T-helper 2 cell (primary cell): ENCODE measurements around the gene OPTC.

ENCODE experiments used
- DNase-seq, 5 experiments: peaks; one replicate each; pipeline versions ENCODE4 v3.0.0 to v3.0.0-alpha.2; 2012 to 2022

Gene OPTC

GRCh38 chr1:203518541-203518940 is 24.6 kb downstream of the OPTC start:
- DNase-seq = no peak

GRCh38 chr1:203519053-203519840 is 25.3 kb downstream of the OPTC start:
- no peak for DNase-seq

- no peak for DNase-seq
Observed at GRCh38 chr1:203519896-203520295, 25.9 kb downstream of the OPTC start.

- DNase-seq = no peak
Observed at GRCh38 chr1:203520315-203520714, 26.4 kb downstream of the OPTC start.

- DNase-seq = no peak
Observed at GRCh38 chr1:203521074-203521794, 27.3 kb downstream of the OPTC start.

- no peak for DNase-seq
Observed at GRCh38 chr1:203521812-203522211, 27.9 kb downstream of the OPTC start.

GRCh38 chr1:203522237-203522636 is 28.3 kb downstream of the OPTC start:
- no peak for DNase-seq

GRCh38 chr1:203523667-203524066 is 29.7 kb downstream of the OPTC start:
- DNase-seq = no peak

GRCh38 chr1:203524152-203524551 is 30.2 kb downstream of the OPTC start:
- DNase-seq = no peak

GRCh38 chr1:203524824-203525223 is 30.9 kb downstream of the OPTC start:
- DNase-seq = no peak

GRCh38 chr1:203525685-203526084 is 31.7 kb downstream of the OPTC start:
- DNase-seq = no peak

GRCh38 chr1:203526130-203526529 is 32.2 kb downstream of the OPTC start:
- DNase-seq = no peak

- DNase-seq = no peak
Observed at GRCh38 chr1:203526572-203526971, 32.6 kb downstream of the OPTC start.

GRCh38 chr1:203527013-203527412 is 33.1 kb downstream of the OPTC start:
- DNase-seq = no peak

- no peak for DNase-seq
Observed at GRCh38 chr1:203528063-203528462, 34.1 kb downstream of the OPTC start.

- DNase-seq = no peak
Observed at GRCh38 chr1:203528976-203529835, 35.3 kb downstream of the OPTC start.

GRCh38 chr1:203531063-203531462 is 37.1 kb downstream of the OPTC start:
- DNase-seq = no peak

GRCh38 chr1:203534012-203534411 is 40.1 kb downstream of the OPTC start:
- no peak for DNase-seq

GRCh38 chr1:203534526-203534925 is 40.6 kb downstream of the OPTC start:
- DNase-seq = no peak

- DNase-seq = no peak
Observed at GRCh38 chr1:203536575-203536974, 42.6 kb downstream of the OPTC start.

- no peak for DNase-seq
Observed at GRCh38 chr1:203536980-203537455, 43.1 kb downstream of the OPTC start.

- peak in 1 of 5 experiments; percentile 32 for DNase-seq
Observed at GRCh38 chr1:203537806-203538464, 44.0 kb downstream of the OPTC start.

GRCh38 chr1:203538726-203539125 is 44.8 kb downstream of the OPTC start:
- DNase-seq = no peak
